HG02798 (cell line): Measurements from ENCODE around the gene PDGFB.

Experiments used
- ATAC-seq: cut with Tn5 transposase; IDR thresholded peaks from one replicate; pipeline ENCODE4 v1.9.1; 2021; ENCODE audit warnings: mild to moderate bottlenecking; ENCODE audit not compliant: unreplicated experiment, poor library complexity

Gene PDGFB

GRCh38 chr22:39178206-39179111, 66.3 kb downstream of the PDGFB start:
- no peak for ATAC-seq

- no peak for ATAC-seq
Measured at GRCh38 chr22:39177791-39178190, 67.0 kb downstream of the PDGFB start.

- ATAC-seq: no peak
Measured at GRCh38 chr22:39177456-39177775, 67.4 kb downstream of the PDGFB start.

- ATAC-seq: no peak
Measured at GRCh38 chr22:39176714-39177455, 67.9 kb downstream of the PDGFB start.

- ATAC-seq: no peak
Measured at GRCh38 chr22:39176143-39176713, 68.6 kb downstream of the PDGFB start.

- no peak for ATAC-seq
Measured at GRCh38 chr22:39175353-39176142, 69.2 kb downstream of the PDGFB start.

- ATAC-seq: no peak
Measured at GRCh38 chr22:39174498-39175352, 70.1 kb downstream of the PDGFB start.

- ATAC-seq: no peak
Measured at GRCh38 chr22:39173787-39174497, 70.8 kb downstream of the PDGFB start.
